ENCODE measurements around the gene KRTAP5-9.
"Not testable (repeated sequence)": the region's sequence is repeated elsewhere in the genome, so short reads cannot be mapped to it uniquely, and the experiment has no call there.

The KRTAP5-9 gene

GRCh38 chr11:71588314-71588713 is 40.1 kb downstream of the KRTAP5-9 start:
- DNase-seq = not testable (repeated sequence)

- not testable (repeated sequence) for DNase-seq
Measured at GRCh38 chr11:71588822-71589545, 40.8 kb downstream of the KRTAP5-9 start.

GRCh38 chr11:71589546-71589920 is 41.3 kb downstream of the KRTAP5-9 start:
- not testable (repeated sequence) for DNase-seq
